Mucosa of stomach (tissue), 1 donor: ENCODE measurements around the gene RDX.

Experiments used
- H3K27me3 ChIP-seq: one replicate; pipeline ENCODE4 v1.7.0; 2013; ENCODE audit warnings: mild to moderate bottlenecking, low read length; ENCODE audit not compliant: control insufficient read depth, insufficient read depth
- H3K36me3 ChIP-seq: one replicate; pipeline ENCODE4 v1.7.0; 2013; ENCODE audit warnings: low read length; ENCODE audit not compliant: control insufficient read depth, insufficient read depth
- H3K4me1 ChIP-seq: one replicate; pipeline ENCODE4 v1.7.0; 2013; ENCODE audit warnings: mild to moderate bottlenecking, low read length; ENCODE audit not compliant: control insufficient read depth, insufficient read depth
- H3K4me3 ChIP-seq: one replicate; pipeline ENCODE4 v1.7.0; 2013; ENCODE audit warnings: low read length
- H3K9ac ChIP-seq: one replicate; pipeline ENCODE4 v1.7.0; 2013; ENCODE audit warnings: mild to moderate bottlenecking, low read length, moderate library complexity
- H3K9me3 ChIP-seq: one replicate; pipeline ENCODE4 v1.7.0; 2013; ENCODE audit warnings: mild to moderate bottlenecking, low read length, moderate library complexity; ENCODE audit not compliant: control insufficient read depth
- donor health status: Pancreatic carcinoma.

RDX gene

GRCh38 chr11:110126936-110127335 lies 169.5 kb downstream of the RDX start:
- Histone ChIP-seq H3K4me3 (no peak overlapping the region), H3K36me3 (no peaks in the 10 kb centered on the region), H3K9ac (no peak overlapping the region), H3K9me3 (no peaks in the 10 kb centered on the region), H3K27me3 (no peaks in the 10 kb centered on the region), H3K4me1 (no peaks in the 10 kb centered on the region)

- Histone ChIP-seq H3K4me3 (no peak overlapping the region), H3K4me1 (no peaks in the 10 kb centered on the region), H3K9me3 (no peaks in the 10 kb centered on the region), H3K36me3 (no peaks in the 10 kb centered on the region), H3K27me3 (no peaks in the 10 kb centered on the region), H3K9ac (no peak overlapping the region)
These were observed 170.8 kb downstream of the RDX start for GRCh38 chr11:110125632-110126031.
